ENCODE data around the gene FOXO3.
"Not testable (repeated sequence)": the region's sequence is repeated elsewhere in the genome, so short reads cannot be mapped to it uniquely, and the experiment has no call there.

Gene FOXO3

GRCh38 chr6:108658785-108659184 lies 98.1 kb downstream of the FOXO3 start:
- DNase-seq (ENCODE audit: low read depth in 2 of 2), result not testable (repeated sequence)

GRCh38 chr6:108660251-108660650 lies 99.5 kb downstream of the FOXO3 start:
- DNase-seq (ENCODE audit: low read depth in 2 of 2), result no peak

GRCh38 chr6:108661430-108661829 lies 100.7 kb downstream of the FOXO3 start:
- no peak for DNase-seq (ENCODE audit: low read depth in 2 of 2)

- DNase-seq (ENCODE audit: low read depth in 2 of 2), result no peak
Measured at GRCh38 chr6:108661982-108662381, 101.3 kb downstream of the FOXO3 start.

DNA sequence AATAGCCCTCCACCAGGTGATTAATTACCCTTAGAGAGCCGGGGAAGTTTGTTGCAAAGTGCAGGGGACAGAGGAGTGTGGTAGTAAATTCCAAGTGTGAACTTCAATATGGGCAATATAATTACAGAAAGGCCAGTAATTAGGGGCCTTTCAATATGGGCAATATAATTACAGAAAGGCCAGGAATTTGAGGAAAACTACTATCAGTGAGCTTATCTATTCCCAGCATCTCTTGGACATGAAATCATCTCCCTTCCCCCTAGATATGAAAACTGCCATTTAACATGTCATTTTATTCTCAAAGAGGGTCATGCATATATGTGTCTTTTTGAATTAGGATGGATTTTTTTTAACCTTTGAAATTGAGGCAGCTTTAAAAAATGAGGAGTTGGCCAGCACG lies 102.0 kb downstream of the FOXO3 start:
- DNase-seq (ENCODE audit: low read depth in 2 of 2), result no peak

- not testable (repeated sequence) for DNase-seq (ENCODE audit: low read depth in 2 of 2)
Measured at GRCh38 chr6:108663494-108664064, 102.9 kb downstream of the FOXO3 start.

- no peak for DNase-seq (ENCODE audit: low read depth in 2 of 2)
Measured at GRCh38 chr6:108665495-108666196, 104.9 kb downstream of the FOXO3 start.

DNA sequence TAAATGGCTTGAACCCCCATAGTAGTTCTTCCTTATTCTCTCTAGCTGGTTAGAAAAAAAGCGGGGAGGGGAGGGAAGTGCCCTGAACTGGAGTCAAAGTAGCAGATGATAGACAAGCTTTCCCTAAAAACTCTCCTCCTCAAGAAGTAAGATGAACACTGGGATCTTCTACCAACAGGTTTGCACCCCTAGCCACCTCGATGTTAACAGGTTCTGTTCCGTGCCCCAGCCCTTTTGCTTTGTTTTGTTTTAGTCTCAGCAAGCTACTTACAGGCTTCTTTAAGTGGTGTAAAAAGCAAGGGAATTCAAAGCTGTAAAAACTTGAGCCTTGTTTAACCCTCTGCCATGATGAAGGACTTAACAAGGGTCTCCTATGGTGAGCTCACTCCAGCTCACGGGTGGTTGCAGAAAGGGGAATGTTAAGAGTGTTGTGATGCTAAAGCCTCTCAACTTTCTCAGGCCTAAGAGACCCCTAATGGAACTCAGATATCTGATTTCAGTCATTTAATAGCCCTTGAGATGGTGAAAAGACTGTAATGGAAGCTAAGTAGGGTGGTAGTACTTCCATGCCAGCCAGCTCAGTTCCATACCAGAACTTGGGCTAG lies 106.0 kb downstream of the FOXO3 start:
- no peak for DNase-seq (ENCODE audit: low read depth in 2 of 2)

DNA sequence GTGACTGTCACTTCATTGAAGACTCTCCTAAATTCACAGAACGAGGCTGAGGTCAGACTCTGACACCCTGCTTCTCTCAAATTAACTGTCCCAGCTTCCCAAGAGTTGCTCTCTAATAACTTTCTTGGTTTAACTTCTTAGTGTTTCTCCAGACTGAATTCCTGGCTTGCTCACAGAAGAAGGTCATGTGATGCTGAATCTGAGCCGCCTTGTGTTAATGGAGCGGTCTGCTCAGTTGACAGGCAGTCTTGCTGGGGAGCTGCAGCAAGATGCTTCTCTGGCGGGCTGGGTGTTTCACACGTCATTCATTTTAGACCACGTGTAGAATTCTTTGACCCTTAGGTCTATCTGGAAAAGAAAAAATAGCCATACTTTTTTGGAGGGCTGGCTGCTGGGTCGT lies 107.3 kb downstream of the FOXO3 start:
- DNase-seq (ENCODE audit: low read depth in 2 of 2), result no peak

DNA sequence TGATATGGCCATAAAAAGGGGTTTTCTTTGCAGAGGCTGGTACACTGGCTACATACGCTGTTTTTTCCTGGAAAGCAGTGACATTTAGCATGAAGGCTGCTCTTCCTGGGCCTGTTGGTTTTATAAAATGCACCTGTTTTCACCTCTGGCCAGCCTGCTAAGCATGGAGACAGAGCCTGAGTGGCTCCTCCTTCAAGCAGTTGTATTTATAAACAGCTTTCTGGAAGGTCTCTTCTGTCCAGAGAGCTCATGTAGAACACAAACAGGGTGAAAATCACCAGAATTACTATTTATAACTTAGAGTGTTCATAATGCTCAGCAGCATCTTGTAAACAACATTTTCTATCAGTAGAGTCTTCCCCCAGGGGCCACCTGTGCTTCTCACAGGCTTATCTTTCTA lies 109.0 kb downstream of the FOXO3 start:
- no peak for DNase-seq (ENCODE audit: low read depth in 2 of 2)

GRCh38 chr6:108671175-108671574 lies 110.5 kb downstream of the FOXO3 start:
- DNase-seq (ENCODE audit: low read depth in 2 of 2), result no peak

DNA sequence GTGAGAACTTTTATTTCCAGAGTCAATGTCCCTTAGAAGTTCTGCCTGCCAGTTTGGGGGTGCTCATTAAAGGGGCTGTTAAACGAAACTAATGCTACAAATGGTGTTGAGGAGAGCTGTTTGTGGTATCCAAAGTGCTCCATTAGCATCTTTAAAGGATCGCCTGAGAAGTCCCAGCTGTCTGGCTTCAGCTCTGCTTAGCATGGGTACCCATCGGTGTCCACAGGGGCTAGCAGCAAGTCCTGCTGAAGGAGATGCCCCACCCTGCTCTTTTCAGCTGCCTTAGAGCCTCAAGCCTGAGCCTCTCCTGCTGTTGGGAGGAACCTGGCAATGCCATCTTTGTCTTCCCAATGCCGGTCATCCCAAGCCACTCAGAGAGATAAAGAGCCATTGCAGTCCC lies 111.1 kb downstream of the FOXO3 start:
- DNase-seq (ENCODE audit: low read depth in 2 of 2), result no peak

- DNase-seq (ENCODE audit: low read depth in 2 of 2), result no peak
Measured at GRCh38 chr6:108672641-108673040, 111.9 kb downstream of the FOXO3 start.

DNA sequence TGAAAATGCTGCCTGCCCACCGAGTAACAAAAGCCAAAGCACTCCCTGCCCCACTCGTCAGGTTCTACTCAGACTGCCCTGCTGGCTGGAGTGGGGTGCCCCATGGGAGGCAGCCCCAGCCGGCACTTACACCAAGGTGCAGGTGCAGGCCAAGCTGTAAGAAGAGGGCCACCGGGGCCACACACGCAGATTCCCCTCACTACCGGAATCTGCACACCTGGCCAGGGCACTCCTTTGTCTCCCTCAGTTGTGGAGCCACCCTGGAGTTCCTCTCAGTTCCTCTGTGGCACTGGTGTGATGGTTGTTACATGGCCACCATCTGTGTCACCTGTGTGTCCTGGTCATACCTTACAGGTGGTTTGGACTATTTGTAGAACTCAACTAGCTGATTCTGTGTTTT lies 112.4 kb downstream of the FOXO3 start:
- no peak for DNase-seq (ENCODE audit: low read depth in 2 of 2)

GRCh38 chr6:108673602-108674001 lies 112.9 kb downstream of the FOXO3 start:
- DNase-seq (ENCODE audit: low read depth in 2 of 2), result no peak

GRCh38 chr6:108675226-108676200 lies 114.8 kb downstream of the FOXO3 start:
- no peak for DNase-seq (ENCODE audit: low read depth in 2 of 2)

DNA sequence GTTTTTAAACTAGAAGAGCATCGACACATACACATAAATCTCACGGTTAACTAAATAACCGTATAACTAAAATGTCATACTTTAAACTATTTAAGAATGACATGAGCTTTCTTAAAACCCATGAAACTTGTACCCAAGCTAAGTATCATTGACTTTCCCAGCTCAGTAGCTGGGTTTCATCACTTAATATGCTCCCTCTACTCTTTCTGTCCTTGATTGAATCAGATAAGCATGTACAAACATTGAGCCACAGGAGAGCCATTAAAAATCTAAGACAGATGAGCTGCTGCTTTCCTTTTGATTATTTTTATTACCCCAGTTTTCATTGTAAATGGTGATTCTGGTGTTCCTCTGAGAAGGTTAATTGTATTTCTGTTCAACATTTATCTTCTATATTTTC lies 115.8 kb downstream of the FOXO3 start:
- no peak for DNase-seq (ENCODE audit: low read depth in 2 of 2)

DNA sequence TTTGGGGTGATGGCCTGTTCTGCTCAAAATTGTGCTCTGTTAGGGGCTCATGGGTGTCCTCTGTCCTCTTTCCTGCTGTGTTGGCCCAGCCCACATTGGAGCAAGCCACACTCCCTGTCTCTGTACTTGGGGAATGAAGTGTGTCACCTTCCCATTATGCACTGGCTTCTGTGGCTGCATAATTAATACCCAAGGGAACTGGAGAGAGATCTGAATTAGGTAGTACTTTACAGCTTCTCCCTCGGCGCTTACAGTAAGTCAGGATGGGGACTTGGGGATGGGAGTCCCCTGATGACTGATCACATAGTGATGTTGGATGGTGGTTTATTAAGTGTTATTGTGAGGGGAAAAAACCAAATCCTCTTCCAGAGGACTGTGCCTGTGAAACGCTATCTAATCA lies 116.6 kb downstream of the FOXO3 start:
- no peak for DNase-seq (ENCODE audit: low read depth in 2 of 2)

- DNase-seq (ENCODE audit: low read depth in 2 of 2), result no peak
Measured at GRCh38 chr6:108677894-108678293, 117.2 kb downstream of the FOXO3 start.

DNA sequence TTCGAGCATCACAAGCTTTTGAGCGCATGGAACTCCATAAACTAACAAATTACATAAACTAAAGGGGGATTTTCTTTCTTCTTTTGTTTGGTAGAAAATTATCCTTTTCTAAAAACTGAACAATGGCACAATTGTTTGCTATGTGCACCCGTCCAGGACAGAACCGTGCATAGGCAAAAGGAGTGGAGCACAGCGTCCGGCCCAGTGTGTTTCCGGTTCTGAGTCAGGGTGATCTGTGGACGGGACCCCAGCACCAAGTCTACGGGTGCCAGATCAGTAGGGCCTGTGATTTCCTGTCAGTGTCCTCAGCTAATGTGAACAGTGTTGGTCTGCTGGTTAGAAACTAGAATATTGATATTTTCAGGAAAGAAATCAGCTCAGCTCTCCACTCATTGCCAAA lies 119.6 kb downstream of the FOXO3 start:
- not testable (repeated sequence) for DNase-seq (ENCODE audit: low read depth in 2 of 2)

GRCh38 chr6:108681721-108682120 lies 121.0 kb downstream of the FOXO3 start:
- DNase-seq (ENCODE audit: low read depth in 2 of 2), result not testable (repeated sequence)

All from stimulated activated CD8-positive, alpha-beta memory T cell treated with anti-CD3 and anti-CD28 coated beads, Interleukin-15, amount 100 ng/mL, for 4 hours (primary cell).